GM23338 (cell line): ENCODE data around the gene POLR3E.

Experiments used
- CREB1 ChIP-seq: fragments of 250-450 bp; sonication (Bioruptor Pico); IDR thresholded peaks from 2 replicates; pipeline ENCODE4 v1.5.0; 2020; ENCODE audit warnings: low read depth, mild to moderate bottlenecking, moderate library complexity
- EZH2 ChIP-seq: fragments of 200-600 bp; sonication (generic); IDR thresholded peaks from one replicate; pipeline ENCODE4 v1.8.0; 2017; ENCODE audit warnings: antibody characterized with exemption, mild to moderate bottlenecking, low read depth; ENCODE audit not compliant: unreplicated experiment
- EZH2phosphoT487 ChIP-seq: fragments of 200-600 bp; sonication (generic); IDR thresholded peaks from one replicate; pipeline ENCODE4 v1.8.1; 2018; ENCODE audit warnings: antibody characterized with exemption; ENCODE audit not compliant: unreplicated experiment
- JUNB ChIP-seq: IDR thresholded peaks from one replicate; pipeline ENCODE4 v1.6.1; 2016; ENCODE audit warnings: antibody characterized with exemption; ENCODE audit not compliant: unreplicated experiment
- POLR2AphosphoS5 ChIP-seq: IDR thresholded peaks from 2 replicates; pipeline ENCODE4 v1.6.1; 2016; ENCODE audit warnings: antibody characterized with exemption, low read depth
- ZNF114 ChIP-seq: fragments of 250-450 bp; sonication (Bioruptor Pico); IDR thresholded peaks from 2 replicates; pipeline ENCODE4 v1.5.0; 2020; ENCODE audit warnings: mild to moderate bottlenecking, moderate library complexity
- ZNF331 ChIP-seq: fragments of 250-450 bp; sonication (Bioruptor Pico); IDR thresholded peaks from 2 replicates; pipeline ENCODE4 v1.5.0; 2020; ENCODE audit warnings: low read depth, mild to moderate bottlenecking, moderate library complexity
- TF ChIP-seq, protein P1 (sequence below), 2 experiments: fragments of 200-600 bp in 1 of 2; sonication (generic) in 1 of 2; conservative IDR thresholded peaks; 2 replicates each; pipeline versions ENCODE4 v1.5.1 to v1.6.1; 2016 to 2017; ENCODE audit warnings: antibody characterized with exemption in 2 of 2, low read depth in 2 of 2, mild to moderate bottlenecking in 2 of 2, moderate library complexity in 1 of 2
- TF ChIP-seq, protein P2 (sequence below): IDR thresholded peaks from one replicate; pipeline ENCODE4 v1.6.1; 2018; ENCODE audit warnings: antibody characterized with exemption; ENCODE audit not compliant: unreplicated experiment
- TF ChIP-seq, protein P3 (sequence below): fragments of 250-450 bp; sonication (Bioruptor Pico); IDR thresholded peaks from 2 replicates; pipeline ENCODE4 v1.5.0; 2020; ENCODE audit warnings: mild to moderate bottlenecking, moderate library complexity
- TF ChIP-seq, protein P4 (sequence below): IDR thresholded peaks from 2 replicates; pipeline ENCODE4 v1.6.1; 2016; ENCODE audit warnings: antibody characterized with exemption

DNA sequence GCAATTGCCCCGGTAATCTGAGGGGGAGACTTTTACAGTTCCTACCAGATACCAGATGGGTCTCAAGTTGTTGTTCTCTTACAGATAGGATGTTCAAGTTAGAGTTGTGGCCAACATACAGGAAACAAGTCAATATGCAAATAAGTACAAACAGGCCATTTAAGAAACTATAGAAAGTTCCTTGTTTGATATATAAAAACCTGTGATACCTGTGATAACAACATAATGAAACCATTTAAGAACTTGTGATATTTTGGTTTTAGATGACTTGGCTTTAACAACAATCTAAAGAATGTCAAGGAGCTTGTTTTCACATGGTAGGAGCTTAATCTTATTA lies 60.4 kb downstream of the POLR3E start:
- TF ChIP-seq, protein P1, sequence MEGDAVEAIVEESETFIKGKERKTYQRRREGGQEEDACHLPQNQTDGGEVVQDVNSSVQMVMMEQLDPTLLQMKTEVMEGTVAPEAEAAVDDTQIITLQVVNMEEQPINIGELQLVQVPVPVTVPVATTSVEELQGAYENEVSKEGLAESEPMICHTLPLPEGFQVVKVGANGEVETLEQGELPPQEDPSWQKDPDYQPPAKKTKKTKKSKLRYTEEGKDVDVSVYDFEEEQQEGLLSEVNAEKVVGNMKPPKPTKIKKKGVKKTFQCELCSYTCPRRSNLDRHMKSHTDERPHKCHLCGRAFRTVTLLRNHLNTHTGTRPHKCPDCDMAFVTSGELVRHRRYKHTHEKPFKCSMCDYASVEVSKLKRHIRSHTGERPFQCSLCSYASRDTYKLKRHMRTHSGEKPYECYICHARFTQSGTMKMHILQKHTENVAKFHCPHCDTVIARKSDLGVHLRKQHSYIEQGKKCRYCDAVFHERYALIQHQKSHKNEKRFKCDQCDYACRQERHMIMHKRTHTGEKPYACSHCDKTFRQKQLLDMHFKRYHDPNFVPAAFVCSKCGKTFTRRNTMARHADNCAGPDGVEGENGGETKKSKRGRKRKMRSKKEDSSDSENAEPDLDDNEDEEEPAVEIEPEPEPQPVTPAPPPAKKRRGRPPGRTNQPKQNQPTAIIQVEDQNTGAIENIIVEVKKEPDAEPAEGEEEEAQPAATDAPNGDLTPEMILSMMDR (conservative IDR thresholded peaks at IDR 0.05; ENCODE audit: low read depth in 2 of 2): no peak
- TF ChIP-seq EZH2 (no peak), CREB1 (CRISPR knock-in tag) (no peak), POLR2AphosphoS5 (no peak), EZH2phosphoT487 (no peak), JUNB (no peak), ZNF331 (no peak), ZNF114 (no peak)
- TF ChIP-seq, protein P2, sequence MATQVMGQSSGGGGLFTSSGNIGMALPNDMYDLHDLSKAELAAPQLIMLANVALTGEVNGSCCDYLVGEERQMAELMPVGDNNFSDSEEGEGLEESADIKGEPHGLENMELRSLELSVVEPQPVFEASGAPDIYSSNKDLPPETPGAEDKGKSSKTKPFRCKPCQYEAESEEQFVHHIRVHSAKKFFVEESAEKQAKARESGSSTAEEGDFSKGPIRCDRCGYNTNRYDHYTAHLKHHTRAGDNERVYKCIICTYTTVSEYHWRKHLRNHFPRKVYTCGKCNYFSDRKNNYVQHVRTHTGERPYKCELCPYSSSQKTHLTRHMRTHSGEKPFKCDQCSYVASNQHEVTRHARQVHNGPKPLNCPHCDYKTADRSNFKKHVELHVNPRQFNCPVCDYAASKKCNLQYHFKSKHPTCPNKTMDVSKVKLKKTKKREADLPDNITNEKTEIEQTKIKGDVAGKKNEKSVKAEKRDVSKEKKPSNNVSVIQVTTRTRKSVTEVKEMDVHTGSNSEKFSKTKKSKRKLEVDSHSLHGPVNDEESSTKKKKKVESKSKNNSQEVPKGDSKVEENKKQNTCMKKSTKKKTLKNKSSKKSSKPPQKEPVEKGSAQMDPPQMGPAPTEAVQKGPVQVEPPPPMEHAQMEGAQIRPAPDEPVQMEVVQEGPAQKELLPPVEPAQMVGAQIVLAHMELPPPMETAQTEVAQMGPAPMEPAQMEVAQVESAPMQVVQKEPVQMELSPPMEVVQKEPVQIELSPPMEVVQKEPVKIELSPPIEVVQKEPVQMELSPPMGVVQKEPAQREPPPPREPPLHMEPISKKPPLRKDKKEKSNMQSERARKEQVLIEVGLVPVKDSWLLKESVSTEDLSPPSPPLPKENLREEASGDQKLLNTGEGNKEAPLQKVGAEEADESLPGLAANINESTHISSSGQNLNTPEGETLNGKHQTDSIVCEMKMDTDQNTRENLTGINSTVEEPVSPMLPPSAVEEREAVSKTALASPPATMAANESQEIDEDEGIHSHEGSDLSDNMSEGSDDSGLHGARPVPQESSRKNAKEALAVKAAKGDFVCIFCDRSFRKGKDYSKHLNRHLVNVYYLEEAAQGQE: no peak
- TF ChIP-seq, protein P3, sequence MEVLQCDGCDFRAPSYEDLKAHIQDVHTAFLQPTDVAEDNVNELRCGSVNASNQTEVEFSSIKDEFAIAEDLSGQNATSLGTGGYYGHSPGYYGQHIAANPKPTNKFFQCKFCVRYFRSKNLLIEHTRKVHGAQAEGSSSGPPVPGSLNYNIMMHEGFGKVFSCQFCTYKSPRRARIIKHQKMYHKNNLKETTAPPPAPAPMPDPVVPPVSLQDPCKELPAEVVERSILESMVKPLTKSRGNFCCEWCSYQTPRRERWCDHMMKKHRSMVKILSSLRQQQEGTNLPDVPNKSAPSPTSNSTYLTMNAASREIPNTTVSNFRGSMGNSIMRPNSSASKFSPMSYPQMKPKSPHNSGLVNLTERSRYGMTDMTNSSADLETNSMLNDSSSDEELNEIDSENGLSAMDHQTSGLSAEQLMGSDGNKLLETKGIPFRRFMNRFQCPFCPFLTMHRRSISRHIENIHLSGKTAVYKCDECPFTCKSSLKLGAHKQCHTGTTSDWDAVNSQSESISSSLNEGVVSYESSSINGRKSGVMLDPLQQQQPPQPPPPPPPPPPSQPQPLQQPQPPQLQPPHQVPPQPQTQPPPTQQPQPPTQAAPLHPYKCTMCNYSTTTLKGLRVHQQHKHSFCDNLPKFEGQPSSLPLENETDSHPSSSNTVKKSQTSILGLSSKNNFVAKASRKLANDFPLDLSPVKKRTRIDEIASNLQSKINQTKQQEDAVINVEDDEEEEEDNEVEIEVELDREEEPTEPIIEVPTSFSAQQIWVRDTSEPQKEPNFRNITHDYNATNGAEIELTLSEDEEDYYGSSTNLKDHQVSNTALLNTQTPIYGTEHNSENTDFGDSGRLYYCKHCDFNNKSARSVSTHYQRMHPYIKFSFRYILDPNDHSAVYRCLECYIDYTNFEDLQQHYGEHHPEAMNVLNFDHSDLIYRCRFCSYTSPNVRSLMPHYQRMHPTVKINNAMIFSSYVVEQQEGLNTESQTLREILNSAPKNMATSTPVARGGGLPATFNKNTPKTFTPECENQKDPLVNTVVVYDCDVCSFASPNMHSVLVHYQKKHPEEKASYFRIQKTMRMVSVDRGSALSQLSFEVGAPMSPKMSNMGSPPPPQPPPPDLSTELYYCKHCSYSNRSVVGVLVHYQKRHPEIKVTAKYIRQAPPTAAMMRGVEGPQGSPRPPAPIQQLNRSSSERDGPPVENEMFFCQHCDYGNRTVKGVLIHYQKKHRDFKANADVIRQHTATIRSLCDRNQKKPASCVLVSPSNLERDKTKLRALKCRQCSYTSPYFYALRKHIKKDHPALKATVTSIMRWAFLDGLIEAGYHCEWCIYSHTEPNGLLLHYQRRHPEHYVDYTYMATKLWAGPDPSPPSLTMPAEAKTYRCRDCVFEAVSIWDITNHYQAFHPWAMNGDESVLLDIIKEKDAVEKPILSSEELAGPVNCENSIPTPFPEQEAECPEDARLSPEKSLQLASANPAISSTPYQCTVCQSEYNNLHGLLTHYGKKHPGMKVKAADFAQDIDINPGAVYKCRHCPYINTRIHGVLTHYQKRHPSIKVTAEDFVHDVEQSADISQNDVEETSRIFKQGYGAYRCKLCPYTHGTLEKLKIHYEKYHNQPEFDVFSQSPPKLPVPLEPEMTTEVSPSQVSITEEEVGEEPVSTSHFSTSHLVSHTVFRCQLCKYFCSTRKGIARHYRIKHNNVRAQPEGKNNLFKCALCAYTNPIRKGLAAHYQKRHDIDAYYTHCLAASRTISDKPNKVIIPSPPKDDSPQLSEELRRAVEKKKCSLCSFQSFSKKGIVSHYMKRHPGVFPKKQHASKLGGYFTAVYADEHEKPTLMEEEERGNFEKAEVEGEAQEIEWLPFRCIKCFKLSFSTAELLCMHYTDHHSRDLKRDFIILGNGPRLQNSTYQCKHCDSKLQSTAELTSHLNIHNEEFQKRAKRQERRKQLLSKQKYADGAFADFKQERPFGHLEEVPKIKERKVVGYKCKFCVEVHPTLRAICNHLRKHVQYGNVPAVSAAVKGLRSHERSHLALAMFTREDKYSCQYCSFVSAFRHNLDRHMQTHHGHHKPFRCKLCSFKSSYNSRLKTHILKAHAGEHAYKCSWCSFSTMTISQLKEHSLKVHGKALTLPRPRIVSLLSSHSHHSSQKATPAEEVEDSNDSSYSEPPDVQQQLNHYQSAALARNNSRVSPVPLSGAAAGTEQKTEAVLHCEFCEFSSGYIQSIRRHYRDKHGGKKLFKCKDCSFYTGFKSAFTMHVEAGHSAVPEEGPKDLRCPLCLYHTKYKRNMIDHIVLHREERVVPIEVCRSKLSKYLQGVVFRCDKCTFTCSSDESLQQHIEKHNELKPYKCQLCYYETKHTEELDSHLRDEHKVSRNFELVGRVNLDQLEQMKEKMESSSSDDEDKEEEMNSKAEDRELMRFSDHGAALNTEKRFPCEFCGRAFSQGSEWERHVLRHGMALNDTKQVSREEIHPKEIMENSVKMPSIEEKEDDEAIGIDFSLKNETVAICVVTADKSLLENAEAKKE: no peak
- TF ChIP-seq, protein P4, sequence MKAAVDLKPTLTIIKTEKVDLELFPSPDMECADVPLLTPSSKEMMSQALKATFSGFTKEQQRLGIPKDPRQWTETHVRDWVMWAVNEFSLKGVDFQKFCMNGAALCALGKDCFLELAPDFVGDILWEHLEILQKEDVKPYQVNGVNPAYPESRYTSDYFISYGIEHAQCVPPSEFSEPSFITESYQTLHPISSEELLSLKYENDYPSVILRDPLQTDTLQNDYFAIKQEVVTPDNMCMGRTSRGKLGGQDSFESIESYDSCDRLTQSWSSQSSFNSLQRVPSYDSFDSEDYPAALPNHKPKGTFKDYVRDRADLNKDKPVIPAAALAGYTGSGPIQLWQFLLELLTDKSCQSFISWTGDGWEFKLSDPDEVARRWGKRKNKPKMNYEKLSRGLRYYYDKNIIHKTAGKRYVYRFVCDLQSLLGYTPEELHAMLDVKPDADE: no peak
